HG02763 (cell line): ENCODE data around the gene TMEM140.
"Not testable (repeated sequence)": the region's sequence is repeated elsewhere in the genome, so short reads cannot be mapped to it uniquely, and the experiment has no call there.

ENCODE experiments used
- ATAC-seq: cut with Tn5 transposase; IDR thresholded peaks from one replicate; pipeline ENCODE4 v1.9.1; 2021; ENCODE audit warnings: mild to moderate bottlenecking, moderate library complexity; ENCODE audit not compliant: unreplicated experiment

Gene TMEM140

DNA sequence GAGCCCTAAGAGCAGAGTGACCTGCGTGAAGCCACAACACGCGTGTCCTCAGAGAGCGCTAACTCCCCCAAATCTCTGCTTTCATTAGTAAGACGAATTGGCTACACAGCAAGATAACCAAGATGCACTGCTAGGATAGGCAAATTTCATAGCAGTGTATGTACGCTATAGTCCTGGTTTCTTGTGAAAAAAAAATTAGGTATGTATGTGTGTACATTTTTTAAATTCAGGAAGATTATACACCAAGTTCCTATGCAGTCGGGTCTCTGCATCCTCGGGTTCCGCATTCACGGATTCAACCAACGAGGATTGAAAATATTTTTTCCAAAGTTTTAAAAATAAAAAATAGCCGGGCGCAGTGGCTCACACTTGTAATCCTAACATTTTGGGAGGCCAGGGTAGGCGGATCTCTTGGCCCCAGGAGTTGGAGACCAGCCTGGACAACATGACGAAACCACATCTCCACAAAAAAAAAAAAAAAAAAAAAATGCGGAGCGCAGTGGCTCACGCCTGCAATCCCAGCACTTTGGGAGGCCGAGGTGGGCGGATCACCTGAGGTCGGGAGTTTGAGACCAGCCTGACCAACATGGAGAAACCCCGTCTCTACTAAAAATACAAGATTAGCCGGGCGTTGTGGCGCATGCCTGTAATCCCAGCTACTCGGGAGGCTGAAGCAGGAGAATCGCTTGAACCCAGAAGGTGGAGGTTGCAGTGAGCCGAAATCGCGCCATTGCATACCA is 64.2 kb downstream of the TMEM140 start:
- not testable (repeated sequence) for ATAC-seq

DNA sequence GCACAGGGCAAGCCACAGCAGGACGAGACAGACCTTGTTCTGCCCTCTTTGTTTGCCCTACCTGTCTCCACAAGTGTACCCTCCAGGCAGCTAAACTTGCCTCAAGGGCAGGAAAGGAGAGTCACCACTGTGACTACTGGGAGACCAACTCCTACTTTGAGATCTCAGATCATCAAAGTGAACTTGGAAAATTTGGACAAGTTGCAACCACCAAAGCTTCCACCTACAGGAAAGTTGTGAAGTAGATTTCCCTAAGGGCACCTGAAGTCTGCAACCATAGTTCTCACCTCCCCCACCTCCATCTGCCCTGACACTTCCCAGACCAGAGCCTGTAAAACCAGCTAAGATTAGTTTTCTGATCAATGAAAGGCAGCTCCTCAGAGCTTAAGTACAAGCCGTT is 66.0 kb downstream of the TMEM140 start:
- no peak for ATAC-seq

DNA sequence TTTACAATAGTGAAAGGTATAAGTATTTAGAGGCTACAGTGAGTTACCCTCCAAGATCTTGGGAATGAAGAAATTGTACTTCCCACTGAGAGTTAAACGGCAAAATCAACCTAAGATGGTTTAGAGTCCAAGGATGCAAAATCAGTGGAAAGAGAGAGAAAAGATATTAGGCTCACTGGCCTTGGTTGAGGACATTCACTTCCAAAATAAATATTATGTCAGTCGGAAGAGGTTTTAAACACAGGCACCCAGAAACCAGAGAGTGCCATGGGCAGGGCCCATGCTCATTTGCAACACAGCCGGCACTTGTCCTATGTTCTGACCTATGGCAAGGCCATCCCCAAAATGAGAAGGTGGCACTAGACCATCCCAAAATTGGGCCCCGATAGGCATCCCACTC is 67.3 kb downstream of the TMEM140 start:
- no peak for ATAC-seq

GRCh38 chr7:135215698-135216097 is 67.8 kb downstream of the TMEM140 start:
- no peak for ATAC-seq
